Jurkat, Clone E6-1 (cell line): ENCODE data around the gene FAM8A1.

ENCODE experiments used
- DNase-seq: peaks from one replicate; pipeline ENCODE4 v3.0.0-alpha.2; 2011; ENCODE audit warnings: low read depth, low spot score
- H3K4me3 ChIP-seq: 2 replicates; pipeline ENCODE4 v1.5.1; 2011; ENCODE audit warnings: mild to moderate bottlenecking, low read length, control low read depth, moderate library complexity

FAM8A1 gene

GRCh38 chr6:17650656-17651309 lies 50.7 kb downstream of the FAM8A1 start:
- no peak overlapping the region for H3K4me3 ChIP-seq
- DNase-seq = no peak

DNA sequence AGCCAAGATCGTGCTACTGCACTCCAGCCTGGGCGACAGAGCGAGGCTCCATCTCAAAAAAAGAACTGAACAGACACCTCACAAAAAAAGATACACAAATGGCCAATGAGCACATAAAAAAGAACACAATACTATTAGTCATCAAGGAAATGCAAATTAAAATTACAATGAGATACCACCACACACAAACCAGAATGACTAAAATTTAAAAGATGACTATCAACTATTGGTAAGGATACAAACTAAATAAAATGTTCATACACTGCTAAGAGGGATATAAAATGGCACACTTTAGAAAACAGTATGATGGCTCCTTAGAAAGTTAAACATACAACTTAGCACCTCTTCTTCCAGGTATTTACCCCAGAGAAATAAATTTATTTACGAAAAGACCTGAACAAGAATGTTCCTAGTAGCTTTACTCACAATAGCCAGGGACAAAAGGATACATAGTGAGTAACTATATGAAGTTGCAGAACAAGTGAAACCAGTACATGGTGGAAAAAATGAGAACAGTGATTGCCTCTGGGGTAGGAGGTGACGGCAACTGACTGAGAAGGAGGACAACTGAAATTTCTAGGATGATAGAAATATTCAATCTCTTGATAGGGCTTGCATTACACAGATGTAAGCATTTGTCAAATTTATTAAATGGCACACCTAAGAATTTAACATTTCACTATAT lies 53.2 kb downstream of the FAM8A1 start:
- DNase-seq = no peak
- no peak overlapping the region for H3K4me3 ChIP-seq

DNA sequence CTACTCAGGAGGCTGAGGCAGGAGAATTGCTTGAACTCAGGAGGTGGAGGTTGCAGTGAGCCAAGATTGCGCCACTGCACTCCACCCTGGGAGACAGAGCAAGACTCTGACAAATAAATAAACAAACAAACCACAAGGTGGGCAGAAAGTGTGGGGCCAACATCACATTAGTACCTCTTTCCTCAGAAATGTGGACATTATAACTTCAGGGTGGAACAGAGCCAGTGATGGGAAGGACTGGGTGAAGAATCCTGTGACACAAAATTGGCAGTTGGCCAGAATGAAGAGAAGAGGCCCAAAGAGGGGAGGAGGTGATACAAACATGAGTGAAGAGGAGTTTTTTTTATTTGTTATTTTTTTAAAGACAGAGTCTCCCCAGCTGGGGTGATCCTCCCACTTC lies 56.0 kb downstream of the FAM8A1 start:
- no peak for DNase-seq
- H3K4me3 ChIP-seq = no peak overlapping the region

- H3K4me3 ChIP-seq = no peak overlapping the region
- no peak for DNase-seq
Observed at GRCh38 chr6:17656644-17657043, 56.5 kb downstream of the FAM8A1 start.
